OCI-LY7 (cell line): ENCODE measurements around the gene HACD1. TPM values are rescaled to one million over a fixed set of nuclear protein-coding genes. Genes with fewer than 3 reads are reported as not detected.

ENCODE experiments used
- BruUV-seq: library from RNA; stranded (reverse); fragments of 400-500 nt; replicated peaks from 2 replicates; lab custom pipeline; 2021; lab: Mats Ljungman, UMichigan
- CTCF ChIA-PET: fragments of 300-600 bp; sonication (Branson Sonifier 250); formaldehyde crosslinking; loops from one replicate; lab custom pipeline; 2022; ENCODE audit warnings: antibody characterized with exemption; ENCODE audit not compliant: unreplicated experiment; lab: Charles Lee
- POLR2A ChIA-PET: fragments of 300-600 bp; sonication (Branson Sonifier 250); formaldehyde crosslinking; loops from one replicate; lab custom pipeline; 2022; ENCODE audit warnings: antibody characterized with exemption; lab: Charles Lee
- DNase-seq: peaks from one replicate; pipeline ENCODE4 v3.0.0-alpha.2; 2015; ENCODE audit warnings: low spot score
- H2AFZ ChIP-seq: fragments of 200-600 bp; sonication (generic), shearing (Covaris generic); 2 replicates; pipeline ENCODE4 v1.6.1; 2014; ENCODE audit warnings: mild to moderate bottlenecking, antibody characterized with exemption, low read length, moderate library complexity
- H3K27ac ChIP-seq: fragments of 200-600 bp; sonication (generic); 2 replicates; pipeline ENCODE4 v1.5.1; 2014; ENCODE audit warnings: mixed run types, low read depth, mild to moderate bottlenecking, moderate library complexity, low read length, inconsistent platforms; ENCODE audit not compliant: poor library complexity, severe bottlenecking
- H3K36me3 ChIP-seq: fragments of 200-600 bp; sonication (generic); 2 replicates; pipeline ENCODE4 v1.6.1; 2014; ENCODE audit warnings: mild to moderate bottlenecking, antibody characterized with exemption, low read length, moderate library complexity, mixed read lengths; ENCODE audit not compliant: insufficient read depth
- H3K4me1 ChIP-seq: fragments of 200-600 bp; sonication (generic); 2 replicates; pipeline ENCODE4 v1.5.1; 2014; ENCODE audit warnings: mild to moderate bottlenecking, low read length; ENCODE audit not compliant: insufficient read depth, poor library complexity, severe bottlenecking
- H3K4me2 ChIP-seq: fragments of 200-600 bp; sonication (generic); 2 replicates; pipeline ENCODE4 v1.6.1; 2014; ENCODE audit warnings: mild to moderate bottlenecking, low read length
- H3K4me3 ChIP-seq: fragments of 200-600 bp; sonication (generic); 2 replicates; pipeline ENCODE4 v1.5.1; 2014; ENCODE audit warnings: mild to moderate bottlenecking, low read depth, low read length; ENCODE audit not compliant: poor library complexity, severe bottlenecking
- H3K79me2 ChIP-seq: fragments of 200-600 bp; sonication (generic); 2 replicates; pipeline ENCODE4 v1.6.1; 2016; ENCODE audit warnings: low read depth, mild to moderate bottlenecking, low read length, moderate library complexity, mixed read lengths; ENCODE audit not compliant: insufficient read depth
- H3K9me2 ChIP-seq: fragments of 200-600 bp; sonication (generic); 2 replicates; pipeline ENCODE4 v1.6.1; 2016; ENCODE audit warnings: mild to moderate bottlenecking, low read length, mixed read lengths; ENCODE audit not compliant: insufficient read depth
- H3K9me3 ChIP-seq: fragments of 200-600 bp; sonication (generic); 2 replicates; pipeline ENCODE4 v1.6.1; 2014; ENCODE audit warnings: mild to moderate bottlenecking, mixed run types, low read length, mixed read lengths
- H4K20me1 ChIP-seq: fragments of 200-600 bp; sonication (generic); 2 replicates; pipeline ENCODE4 v1.6.1; 2014; ENCODE audit warnings: mild to moderate bottlenecking, antibody characterized with exemption, low read length, moderate library complexity, mixed read lengths; ENCODE audit not compliant: insufficient read depth
- CTCF ChIP-seq: fragments of 200-600 bp; sonication (generic); conservative IDR thresholded peaks from 2 replicates; pipeline ENCODE4 v1.5.1; 2014; ENCODE audit warnings: mild to moderate bottlenecking, antibody characterized with exemption, low read length, moderate library complexity, mixed read lengths
- EZH2phosphoT487 ChIP-seq: fragments of 200-600 bp; sonication (generic); IDR thresholded peaks from 2 replicates; pipeline ENCODE4 v1.6.1; 2018; ENCODE audit warnings: low read depth, borderline replicate concordance, mild to moderate bottlenecking, mixed run types, antibody characterized with exemption, low read length, moderate library complexity, mixed read lengths
- intact Hi-C: fragments of 100-400 bp; cut with micrococcal nuclease; formaldehyde crosslinking; loops from one replicate; pipeline ENCODE4 v1.10.0; 2022; ENCODE audit not compliant: unreplicated experiment
- total RNA-seq, 2 experiments: library from RNA; depleted of rRNA in 1 of 2; stranded (reverse); fragments of >200 nt in 1 of 2; shearing (Covaris generic) in 1 of 2; gene quantifications; 2 replicates each; pipeline ENCODE4 v1.2.3, GENCODE V29; 2014 to 2022

The HACD1 gene
- total RNA-seq, 2 experiments from 2014 or later, result not detected

GRCh38 chr10:17607060-17607459 is 10.1 kb downstream of the HACD1 start:
- H3K79me2 ChIP-seq, result no peaks in the 10 kb centered on the region
- POLR2A ChIA-PET, result no interaction called here

GRCh38 chr10:17606547-17607040 is 10.6 kb downstream of the HACD1 start:
- no peaks in the 10 kb centered on the region for H3K36me3 ChIP-seq
- intact Hi-C loops, result loop anchor here (2.0 to 5.0 kb wide), 3 partner anchors 136 to 631 kb away; no protein-coding TSS in a partner anchor
- H3K27ac ChIP-seq, result no peak overlapping the region
- ChIA-PET POLR2A (interaction anchor here (0.5 to 0.7 kb wide), 5 partner anchors 9 to 1041 kb away, joined by 3 to 5 read pairs (median 3); no protein-coding TSS in a partner anchor), CTCF (no interaction called here)
- H3K79me2 ChIP-seq, result no peaks in the 10 kb centered on the region
- H3K9me3 ChIP-seq, result no peaks in the 10 kb centered on the region
- no peak for DNase-seq
- no peaks in the 10 kb centered on the region for H3K4me1 ChIP-seq
- no peak overlapping the region for H3K4me3 ChIP-seq
- BruUV-seq, result no TSS peak
- no peaks in the 10 kb centered on the region for H3K9me2 ChIP-seq
- no peak overlapping the region for H3K4me2 ChIP-seq
- H4K20me1 ChIP-seq, result no peaks in the 10 kb centered on the region
- H2AFZ ChIP-seq, result no peak overlapping the region
- TF ChIP-seq EZH2phosphoT487 (no peak), CTCF (no peak)

More at GRCh38 chr10:17607060-17607459, 10.1 kb downstream of the HACD1 start:
- no peak overlapping the region for H3K4me3 ChIP-seq
- H3K4me1 ChIP-seq, result no peaks in the 10 kb centered on the region
- intact Hi-C loops, result loop anchor here (2.0 to 5.0 kb wide), 3 partner anchors 136 to 630 kb away; no protein-coding TSS in a partner anchor
- no peaks in the 10 kb centered on the region for H3K36me3 ChIP-seq
- TF ChIP-seq CTCF (no peak), EZH2phosphoT487 (no peak)
- no peak overlapping the region for H3K27ac ChIP-seq
- H4K20me1 ChIP-seq, result no peaks in the 10 kb centered on the region
- H3K4me2 ChIP-seq, result no peak overlapping the region
- CTCF ChIA-PET, result no interaction called here
- no TSS peak for BruUV-seq
- H2AFZ ChIP-seq, result no peak overlapping the region
- H3K9me2 ChIP-seq, result no peaks in the 10 kb centered on the region
- DNase-seq, result no peak
- no peaks in the 10 kb centered on the region for H3K9me3 ChIP-seq

- no peak for TF ChIP-seq EZH2phosphoT487
- no peak for TF ChIP-seq CTCF
- H3K27ac ChIP-seq, result no peak overlapping the region
- CTCF ChIA-PET, result interaction anchor here (0.5 kb wide), 1 partner anchor 201 kb away, joined by 3 read pairs; no protein-coding TSS in a partner anchor
- H3K79me2 ChIP-seq, result no peaks in the 10 kb centered on the region
- intact Hi-C loops, result loop anchor here (2.0 to 5.0 kb wide), 3 partner anchors 137 to 631 kb away; no protein-coding TSS in a partner anchor
- POLR2A ChIA-PET, result interaction anchor here (0.6 to 0.7 kb wide), 5 partner anchors 8 to 1137 kb away, joined by 3 to 5 read pairs (median 3); no protein-coding TSS in a partner anchor
- no peak overlapping the region for H2AFZ ChIP-seq
- H3K36me3 ChIP-seq, result no peaks in the 10 kb centered on the region
- H3K9me2 ChIP-seq, result no peaks in the 10 kb centered on the region
- DNase-seq, result no peak
- H3K4me2 ChIP-seq, result no peak overlapping the region
- no peaks in the 10 kb centered on the region for H3K4me1 ChIP-seq
- BruUV-seq, result no TSS peak
- no peak overlapping the region for H3K4me3 ChIP-seq
- H4K20me1 ChIP-seq, result no peaks in the 10 kb centered on the region
- H3K9me3 ChIP-seq, result no peaks in the 10 kb centered on the region
Measured at GRCh38 chr10:17605936-17606335, 11.2 kb downstream of the HACD1 start.
